Measurements from ENCODE around the gene DHPS.

DHPS gene

GRCh38 chr19:12675399-12675798 lies 6.3 kb downstream of the DHPS start:
- no peak for DNase-seq (ENCODE audit: low read depth, low spot score)

- DNase-seq (ENCODE audit: low read depth, low spot score), result no peak
Observed at GRCh38 chr19:12672744-12673143, 8.9 kb downstream of the DHPS start.

DNA sequence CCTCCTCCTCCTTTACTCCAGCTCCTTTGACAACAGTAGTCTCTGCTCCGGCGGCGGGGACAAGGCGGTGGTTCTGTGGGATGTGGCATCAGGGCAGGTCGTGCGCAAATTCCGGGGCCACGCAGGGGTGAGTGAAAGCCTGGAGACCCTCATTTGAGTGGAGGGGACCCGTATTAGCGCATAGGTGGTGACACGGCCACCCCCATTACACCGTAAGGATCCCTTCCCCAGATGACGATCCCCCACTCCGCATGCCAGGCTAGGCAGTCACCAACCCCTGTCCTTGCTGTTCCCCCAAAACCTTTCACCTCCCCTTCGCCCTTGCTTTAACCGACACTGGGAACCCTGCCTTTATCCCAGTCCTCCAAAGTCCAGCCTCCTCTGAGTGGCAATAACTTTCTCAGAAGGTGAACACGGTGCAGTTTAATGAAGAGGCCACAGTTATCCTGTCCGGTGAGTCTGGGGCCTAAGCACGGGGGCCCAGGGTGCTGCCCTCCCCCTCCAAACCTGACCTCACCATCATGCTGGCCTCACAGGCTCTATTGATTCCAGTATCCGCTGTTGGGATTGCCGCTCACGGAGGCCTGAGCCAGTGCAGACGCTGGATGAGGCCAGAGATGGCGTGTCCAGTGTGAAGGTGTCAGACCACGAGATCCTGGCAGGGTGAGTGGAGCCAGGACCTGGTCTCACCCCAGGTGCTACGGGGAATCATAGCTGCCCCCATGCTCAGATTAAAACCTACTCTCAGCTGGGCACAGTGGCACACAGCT lies 11.3 kb downstream of the DHPS start:
- no peak for DNase-seq (ENCODE audit: low read depth, low spot score)

DNA sequence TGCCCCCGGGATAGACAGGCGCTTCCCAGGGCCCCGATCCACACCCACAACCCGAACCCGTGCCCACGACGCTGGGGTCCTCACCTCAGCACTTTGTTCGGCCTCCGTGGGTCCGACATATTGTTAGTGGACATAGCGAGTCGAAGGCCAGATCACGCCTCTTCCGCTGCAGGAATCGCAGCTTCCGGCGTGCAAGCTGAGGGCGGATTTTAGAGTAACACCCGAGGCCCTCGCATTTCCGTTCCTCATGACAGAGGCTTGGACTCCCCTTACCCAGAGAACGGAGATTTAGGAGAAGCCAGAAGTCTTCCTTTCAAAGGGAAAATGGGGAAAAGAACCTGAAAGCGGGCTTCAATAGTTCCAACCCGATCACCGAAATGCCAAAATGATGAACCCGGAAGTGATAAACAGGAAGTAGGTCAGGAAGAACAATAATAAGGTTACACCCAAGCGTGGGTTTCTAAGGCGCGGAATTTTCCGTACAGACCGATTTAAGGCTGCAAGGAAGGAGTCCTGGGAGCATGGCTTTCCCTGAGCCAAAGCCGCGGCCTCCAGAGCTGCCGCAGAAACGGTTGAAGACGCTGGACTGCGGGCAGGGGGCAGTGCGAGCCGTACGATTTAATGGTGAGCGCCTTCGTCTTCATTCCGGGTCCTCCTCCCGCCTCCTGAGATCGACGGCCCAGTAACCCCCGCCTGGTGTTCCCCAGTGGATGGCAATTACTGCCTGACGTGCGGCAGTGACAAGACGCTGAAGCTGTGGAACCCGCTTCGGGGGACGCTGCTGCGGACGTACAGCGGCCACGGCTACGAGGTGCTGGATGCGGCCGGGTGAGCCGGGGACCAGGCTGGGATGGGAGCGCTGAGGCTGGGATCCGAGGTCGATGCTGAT lies 12.2 kb downstream of the DHPS start:
- DNase-seq (ENCODE audit: low read depth, low spot score), result peak; percentile 73

- no peak for DNase-seq (ENCODE audit: low read depth, low spot score)
Observed at GRCh38 chr19:12668932-12669269, 12.8 kb downstream of the DHPS start.

DNA sequence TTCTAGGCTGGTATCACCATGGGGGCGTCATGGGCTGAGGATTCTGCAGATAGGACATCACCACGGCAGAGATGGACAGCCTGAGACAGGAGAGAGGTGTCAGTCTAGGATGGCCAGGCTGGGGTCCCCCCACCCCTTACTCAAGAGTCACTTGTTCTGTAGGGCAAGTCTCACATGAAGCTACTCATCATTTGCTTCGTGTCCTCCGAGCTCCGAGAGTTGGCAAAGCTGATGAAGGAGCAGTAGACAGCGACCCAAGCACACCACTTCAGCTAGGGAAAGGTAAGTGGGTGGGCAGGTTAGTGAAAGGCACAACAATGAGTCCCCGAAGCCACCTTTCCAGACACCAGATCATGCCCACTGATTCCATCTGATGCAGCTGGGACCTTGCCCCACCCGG lies 13.3 kb downstream of the DHPS start:
- no peak for DNase-seq (ENCODE audit: low read depth, low spot score)

GRCh38 chr19:12667731-12668302 lies 13.9 kb downstream of the DHPS start:
- no peak for DNase-seq (ENCODE audit: low read depth, low spot score)

DNA sequence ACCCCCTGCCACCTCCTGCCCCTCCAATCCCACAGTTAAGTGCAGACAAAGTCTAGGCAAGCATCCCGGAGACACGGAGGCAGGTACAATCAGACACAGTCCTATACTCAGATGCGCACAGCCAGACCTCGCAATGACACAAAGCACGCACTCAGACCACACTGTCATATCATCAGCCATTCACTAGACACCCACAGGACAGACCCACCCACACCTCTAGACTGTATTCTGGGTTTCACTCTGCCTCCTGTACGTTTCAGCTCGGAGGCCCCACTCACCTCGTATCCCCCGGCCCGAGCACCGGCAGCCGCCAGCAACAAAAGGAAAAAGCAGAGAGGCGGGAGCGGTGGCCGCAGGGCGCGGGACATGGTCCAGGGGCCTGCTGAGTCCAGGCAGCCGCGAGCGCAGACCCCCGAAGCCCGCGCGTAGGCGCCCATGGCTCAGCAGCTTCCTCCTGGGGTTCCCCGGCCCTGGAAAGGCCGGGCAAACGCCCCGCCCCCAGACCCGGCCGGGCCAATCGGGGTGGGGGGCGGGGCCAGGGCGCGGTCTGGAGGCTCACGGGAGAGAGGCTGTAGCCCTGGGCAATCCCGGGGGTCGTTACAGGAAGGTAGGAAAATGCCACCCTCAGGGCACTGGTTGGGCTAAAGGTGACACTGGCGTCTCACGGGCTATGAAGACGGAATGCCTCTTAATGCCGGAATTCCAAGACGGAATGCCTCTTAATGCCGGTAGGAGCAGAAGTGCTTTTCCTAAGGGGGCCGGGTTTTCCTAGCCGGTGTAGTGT lies 15.2 kb downstream of the DHPS start, which contains the start of the genes MAN2B1 and WDR83:
TSS of gene MAN2B1 (minus strand) at position 478 of the 784 bp plus-strand sequence. CDS start at position 437, 41 bp downstream.
TSS of gene WDR83 (plus strand) at position 543 of the 784 bp plus-strand sequence. CDS start 2,984 bp downstream, outside the sequence.
- DNase-seq (ENCODE audit: low read depth, low spot score), result no peak

DNA sequence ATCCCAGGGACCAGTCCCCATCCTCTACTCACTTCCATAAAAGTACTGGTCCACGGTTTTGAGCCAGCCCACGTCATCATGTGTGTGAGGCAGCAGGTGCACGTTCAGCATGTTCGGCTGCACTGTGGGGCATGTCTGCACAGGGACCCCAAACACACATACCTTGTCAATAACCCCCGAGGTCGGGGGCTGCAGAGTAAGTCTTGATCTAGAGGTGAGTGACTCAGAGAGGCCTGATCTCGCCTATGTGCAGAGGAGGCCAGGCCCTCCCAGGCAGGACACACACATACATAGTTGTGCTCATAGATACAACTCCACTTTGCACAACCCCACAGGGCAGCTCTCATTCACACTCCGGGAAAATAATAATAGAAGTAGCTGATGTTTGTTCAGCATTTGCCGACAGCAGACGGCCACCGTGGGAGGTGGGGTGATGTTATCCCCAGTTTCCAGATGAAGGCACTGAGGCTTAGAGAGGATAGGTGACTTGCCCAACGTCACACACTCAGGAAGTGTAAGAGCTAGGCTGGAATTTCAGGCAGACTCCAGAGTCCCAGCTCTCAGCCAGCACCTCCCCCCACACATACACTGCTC lies 15.9 kb downstream of the DHPS start:
- DNase-seq (ENCODE audit: low read depth, low spot score), result no peak

DNA sequence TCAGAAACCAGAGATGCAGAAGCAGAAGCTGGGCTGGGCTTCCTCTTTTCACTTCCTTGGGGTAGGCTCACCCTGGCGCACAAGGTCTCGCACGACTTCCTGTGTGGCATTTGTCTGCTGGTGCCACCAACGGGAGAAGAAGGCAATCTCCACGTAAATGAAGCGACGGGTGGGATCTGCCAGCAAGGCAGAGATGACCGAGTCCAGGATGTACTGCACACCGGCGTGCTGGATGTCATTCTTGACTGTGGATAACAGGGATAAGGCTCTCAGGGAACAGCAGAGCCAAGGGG lies 16.5 kb downstream of the DHPS start:
- DNase-seq (ENCODE audit: low read depth, low spot score), result no peak

- no peak for DNase-seq (ENCODE audit: low read depth, low spot score)
Observed at GRCh38 chr19:12664406-12665280, 17.0 kb downstream of the DHPS start.

DNA sequence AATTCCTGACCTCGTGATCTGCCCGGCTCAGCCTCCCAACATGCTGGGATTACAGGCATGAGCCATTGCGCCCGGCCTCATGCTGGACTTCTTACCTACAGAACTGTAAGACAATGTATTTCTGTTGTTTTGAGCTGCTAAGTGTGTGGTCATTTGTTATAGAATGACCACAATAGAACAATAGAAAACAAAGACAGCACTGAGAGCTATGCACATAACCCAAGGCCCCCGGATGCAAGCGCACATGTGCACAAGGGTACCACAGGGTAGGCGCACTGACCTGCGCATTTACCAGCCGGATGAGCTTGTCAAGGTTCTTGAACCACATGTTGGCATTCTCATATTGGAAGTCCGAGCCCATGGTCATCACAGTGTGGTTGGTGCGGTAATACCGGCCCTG lies 20.7 kb downstream of the DHPS start:
- DNase-seq (ENCODE audit: low read depth, low spot score), result no peak

GRCh38 chr19:12657966-12658365 lies 23.7 kb downstream of the DHPS start:
- no peak for DNase-seq (ENCODE audit: low read depth, low spot score)

DNA sequence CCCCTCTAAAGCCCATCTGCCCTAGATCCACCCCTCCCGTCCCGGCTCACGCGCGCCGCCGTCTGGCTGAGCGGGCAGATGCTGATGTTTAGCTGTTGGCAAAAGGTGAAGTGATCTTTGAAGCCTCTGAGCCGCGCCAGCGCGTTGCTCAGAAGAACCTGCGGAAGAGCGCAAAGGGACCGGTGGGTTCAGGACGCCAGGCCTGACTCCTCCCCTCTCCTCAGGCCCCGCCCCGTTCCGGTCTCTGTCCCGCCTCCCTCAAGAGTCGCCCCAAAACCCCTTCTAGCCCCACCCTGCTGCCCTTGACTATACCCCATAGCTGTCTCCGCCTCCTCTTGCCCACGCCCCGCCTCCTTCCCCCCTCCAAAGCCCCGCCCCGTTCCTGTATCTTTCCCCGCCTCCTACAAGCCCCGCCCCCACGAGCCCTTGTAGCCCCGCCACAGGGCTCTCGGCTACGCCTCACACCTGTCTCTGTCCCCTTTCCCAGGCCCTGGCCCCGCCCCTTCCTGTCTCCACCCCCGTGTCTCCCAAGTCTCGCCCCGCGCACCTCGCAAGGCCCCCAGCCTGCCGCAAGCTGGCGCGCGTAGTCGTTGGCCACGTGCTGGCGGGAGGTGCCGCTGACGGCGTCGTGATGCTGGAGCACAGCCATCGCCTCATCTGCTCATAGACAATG lies 24.6 kb downstream of the DHPS start:
- DNase-seq (ENCODE audit: low read depth, low spot score), result no peak

DNA sequence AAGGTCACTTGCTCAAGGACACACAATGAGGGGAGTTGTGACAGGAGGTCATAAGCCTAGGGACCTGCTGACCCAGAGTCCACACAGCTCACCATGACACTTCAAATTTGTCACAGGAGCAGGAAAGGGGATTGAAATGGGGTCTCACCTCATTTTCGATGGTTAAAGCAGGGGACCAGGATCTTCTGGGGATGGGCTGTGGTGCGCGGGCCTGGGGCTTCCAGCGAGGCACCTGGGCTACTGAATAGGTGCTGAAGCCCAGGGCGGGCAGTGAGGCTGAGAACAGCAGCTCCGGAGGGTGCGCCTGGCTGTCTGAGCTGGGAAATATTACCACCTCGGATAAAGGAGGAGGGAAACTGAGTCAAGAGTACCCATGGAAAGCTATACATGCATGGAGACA lies 26.1 kb downstream of the DHPS start:
- DNase-seq (ENCODE audit: low read depth, low spot score), result no peak

DNA sequence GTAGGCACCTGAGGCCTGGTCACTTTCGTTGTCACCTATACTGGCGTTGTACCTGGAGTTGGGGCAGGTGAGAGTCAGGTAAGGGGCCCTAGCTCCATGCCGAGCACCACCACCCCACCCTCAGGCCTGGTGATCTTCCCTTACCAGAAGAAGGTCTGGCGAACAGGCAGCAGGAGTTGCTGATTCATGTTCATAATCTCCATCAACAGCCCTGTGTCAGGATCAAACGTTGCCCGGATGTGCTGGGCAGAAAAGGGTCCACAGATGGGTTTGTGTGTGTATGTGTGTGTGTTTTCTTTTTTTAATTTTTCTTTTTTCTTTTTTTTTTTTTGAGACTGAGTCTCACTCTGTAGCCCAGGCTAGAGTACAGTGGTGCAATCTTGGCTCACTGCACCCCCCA lies 29.5 kb downstream of the DHPS start:
- no peak for DNase-seq (ENCODE audit: low read depth, low spot score)

DNA sequence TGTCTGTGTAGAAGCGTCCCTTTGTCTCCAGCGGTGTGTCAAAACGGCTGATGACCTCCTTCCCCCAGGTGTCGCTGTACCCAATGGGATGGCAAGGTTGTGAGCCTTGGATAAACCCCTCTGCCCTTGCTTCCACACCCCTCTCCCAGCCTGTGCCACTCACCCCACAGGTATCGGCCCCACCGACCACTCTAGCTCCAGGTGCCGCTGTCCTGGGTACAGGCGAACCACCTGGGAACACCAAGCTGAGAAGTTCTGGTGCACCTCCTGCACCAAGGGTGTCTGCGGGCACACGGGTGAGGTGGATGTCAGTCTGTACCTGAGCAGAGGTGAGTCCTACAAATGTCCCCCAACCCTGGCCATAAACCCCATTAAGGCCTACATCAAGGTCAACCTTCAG lies 31.7 kb downstream of the DHPS start:
- DNase-seq (ENCODE audit: low read depth, low spot score), result no peak

- no peak for DNase-seq (ENCODE audit: low read depth, low spot score)
Observed at GRCh38 chr19:12648088-12648487, 33.6 kb downstream of the DHPS start.

- DNase-seq (ENCODE audit: low read depth, low spot score), result no peak
Observed at GRCh38 chr19:12647490-12648071, 34.1 kb downstream of the DHPS start.

GRCh38 chr19:12647047-12647446 lies 34.6 kb downstream of the DHPS start:
- DNase-seq (ENCODE audit: low read depth, low spot score), result no peak
